ENCODE results near the gene TMEM50A. TPM values are rescaled to one million over a fixed set of nuclear protein-coding genes. Genes with fewer than 3 reads are reported as not detected.
"Not testable (repeated sequence)": the region's sequence is repeated elsewhere in the genome, so short reads cannot be mapped to it uniquely, and the experiment has no call there.

TMEM50A gene
- total RNA-seq, 2 donors from 2014 or later: 73.1 to 125 TPM

- Mint-ChIP-seq H3K27me3 (no peaks in the 10 kb centered on the region), H3K4me1 (ENCODE audit: low read depth in 2 of 2) (peaks cover 17% of the 10 kb centered on the region in 2 donors), H3K9me3 (no peaks in the 10 kb centered on the region), H3K4me3 (no peak overlapping the region), H3K27ac (no peak overlapping the region), H3K36me3 (peaks cover 16% of the 10 kb centered on the region)
- ATAC-seq (no peak), DNase-seq (ENCODE audit: low spot score) (no peak)
Observed at GRCh38 chr1:25347556-25347955, 9.4 kb downstream of the TMEM50A start.

- Mint-ChIP-seq H3K9me3 (no peaks in the 10 kb centered on the region), H3K36me3 (peaks cover 6% of the 10 kb centered on the region), H3K4me3 (no peak overlapping the region), H3K27me3 (no peaks in the 10 kb centered on the region), H3K4me1 (ENCODE audit: low read depth in 2 of 2) (peaks cover 5 to 6% of the 10 kb centered on the region in 2 donors), H3K27ac (no peak overlapping the region)
- DNase-seq (ENCODE audit: low spot score) (no peak), ATAC-seq (no peak)
Observed at GRCh38 chr1:25349606-25350005, 11.5 kb downstream of the TMEM50A start.

- Mint-ChIP-seq H3K4me3 (no peak overlapping the region), H3K9me3 (no peaks in the 10 kb centered on the region), H3K27ac (peak overlapping the region; percentile 52 to 60), H3K4me1 (ENCODE audit: low read depth in 2 of 2) (peaks cover 11 to 15% of the 10 kb centered on the region in 2 donors), H3K27me3 (no peaks in the 10 kb centered on the region), H3K36me3 (peaks cover 16% of the 10 kb centered on the region)
- ATAC-seq (no peak), DNase-seq (ENCODE audit: low spot score) (no peak)
Observed at GRCh38 chr1:25355841-25356395, 17.8 kb downstream of the TMEM50A start.

- H3K4me3 Mint-ChIP-seq: no peak overlapping the region
- no peaks in the 10 kb centered on the region for H3K27me3 Mint-ChIP-seq
- no peaks in the 10 kb centered on the region for H3K9me3 Mint-ChIP-seq
- H3K36me3 Mint-ChIP-seq: peaks cover 16% of the 10 kb centered on the region
- peak overlapping the region; percentile 52 to 60 for H3K27ac Mint-ChIP-seq
- no peak for DNase-seq (ENCODE audit: low spot score)
- H3K4me1 Mint-ChIP-seq (ENCODE audit: low read depth in 2 of 2): peaks cover 14 to 15% of the 10 kb centered on the region in 2 donors
- ATAC-seq: no peak
Observed at GRCh38 chr1:25356441-25356840, 18.3 kb downstream of the TMEM50A start.

GRCh38 chr1:25356848-25357247 is 18.7 kb downstream of the TMEM50A start:
- no peak for ATAC-seq
- H3K4me3 Mint-ChIP-seq: peak overlapping the region; percentile 34
- no peaks in the 10 kb centered on the region for H3K9me3 Mint-ChIP-seq
- peak overlapping the region; percentile 52 to 55 for H3K27ac Mint-ChIP-seq
- peaks cover 14 to 17% of the 10 kb centered on the region in 2 donors for H3K4me1 Mint-ChIP-seq (ENCODE audit: low read depth in 2 of 2)
- DNase-seq (ENCODE audit: low spot score): no peak
- no peaks in the 10 kb centered on the region for H3K27me3 Mint-ChIP-seq
- H3K36me3 Mint-ChIP-seq: peaks cover 18% of the 10 kb centered on the region

GRCh38 chr1:25360596-25361581 is 22.8 kb downstream of the TMEM50A start:
- Mint-ChIP-seq H3K36me3 (peaks cover 17% of the 10 kb centered on the region), H3K27ac (no peak overlapping the region)

GRCh38 chr1:25361901-25362300 is 23.8 kb downstream of the TMEM50A start:
- no peaks in the 10 kb centered on the region for H3K27me3 Mint-ChIP-seq
- no peaks in the 10 kb centered on the region for H3K9me3 Mint-ChIP-seq
- DNase-seq (ENCODE audit: low spot score) (no peak), ATAC-seq (no peak)
- peaks cover 11% of the 10 kb centered on the region for H3K36me3 Mint-ChIP-seq
- H3K4me3 Mint-ChIP-seq: no peak overlapping the region
- peaks cover 6% of the 10 kb centered on the region in 2 donors for H3K4me1 Mint-ChIP-seq (ENCODE audit: low read depth in 2 of 2)
- H3K27ac Mint-ChIP-seq: peak overlapping the region in 1 of 2 donors; percentile 20

More at GRCh38 chr1:25360596-25361581, 22.8 kb downstream of the TMEM50A start:
- no peak for ATAC-seq
- Mint-ChIP-seq H3K9me3 (no peaks in the 10 kb centered on the region), H3K27me3 (no peaks in the 10 kb centered on the region), H3K4me3 (no peak overlapping the region), H3K4me1 (ENCODE audit: low read depth in 2 of 2) (peaks cover 11 to 13% of the 10 kb centered on the region in 2 donors)
- DNase-seq (ENCODE audit: low spot score): no peak

GRCh38 chr1:25362634-25363559 is 24.8 kb downstream of the TMEM50A start:
- H3K27me3 Mint-ChIP-seq; H3K9me3 Mint-ChIP-seq; H3K4me3 Mint-ChIP-seq; H3K4me1 Mint-ChIP-seq (ENCODE audit: low read depth in 2 of 2); DNase-seq (ENCODE audit: low spot score); H3K27ac Mint-ChIP-seq: not testable (repeated sequence)
- peaks cover 11% of the 10 kb centered on the region for H3K36me3 Mint-ChIP-seq
- peak in 1 of 2 donors; percentile 96 for ATAC-seq

- Mint-ChIP-seq H3K4me1 (ENCODE audit: low read depth in 2 of 2) (no peaks in the 10 kb centered on the region), H3K9me3 (no peaks in the 10 kb centered on the region), H3K4me3 (no peak overlapping the region), H3K36me3 (no peaks in the 10 kb centered on the region), H3K27me3 (no peaks in the 10 kb centered on the region), H3K27ac (no peak overlapping the region)
- DNase-seq (ENCODE audit: low spot score) (no peak), ATAC-seq (peak in 1 of 2 donors; percentile 48)
Observed at GRCh38 chr1:25369241-25369640, 31.1 kb downstream of the TMEM50A start.

- ATAC-seq; H3K4me1 Mint-ChIP-seq (ENCODE audit: low read depth in 2 of 2); H3K36me3 Mint-ChIP-seq; H3K27me3 Mint-ChIP-seq; H3K4me3 Mint-ChIP-seq; H3K9me3 Mint-ChIP-seq; H3K27ac Mint-ChIP-seq; DNase-seq (ENCODE audit: low spot score): not testable (repeated sequence)
Observed at GRCh38 chr1:25369691-25370271, 31.6 kb downstream of the TMEM50A start.

- H3K9me3 Mint-ChIP-seq; H3K36me3 Mint-ChIP-seq; H3K27me3 Mint-ChIP-seq; ATAC-seq; DNase-seq (ENCODE audit: low spot score); H3K4me3 Mint-ChIP-seq; H3K4me1 Mint-ChIP-seq (ENCODE audit: low read depth in 2 of 2); H3K27ac Mint-ChIP-seq: not testable (repeated sequence)
Observed at GRCh38 chr1:25371757-25372156, 33.6 kb downstream of the TMEM50A start.

GRCh38 chr1:25378367-25378766 is 40.2 kb downstream of the TMEM50A start:
- not testable (repeated sequence) for H3K36me3 Mint-ChIP-seq; H3K4me3 Mint-ChIP-seq; H3K9me3 Mint-ChIP-seq; H3K4me1 Mint-ChIP-seq (ENCODE audit: low read depth in 2 of 2); H3K27ac Mint-ChIP-seq; DNase-seq (ENCODE audit: low spot score); ATAC-seq; H3K27me3 Mint-ChIP-seq

GRCh38 chr1:25382543-25382942 is 44.4 kb downstream of the TMEM50A start:
- not testable (repeated sequence) for DNase-seq (ENCODE audit: low spot score); H3K27me3 Mint-ChIP-seq; H3K9me3 Mint-ChIP-seq; H3K4me1 Mint-ChIP-seq (ENCODE audit: low read depth in 2 of 2); H3K36me3 Mint-ChIP-seq; H3K27ac Mint-ChIP-seq; H3K4me3 Mint-ChIP-seq; ATAC-seq

All from natural killer cell treated with Interleukin-12 subunit alpha and Interleukin-12 subunit beta and Interleukin-15 and Interleukin-18, amount 100 ng/mL, for 72 hours (primary cell).